HPDE6-E6E7 (cell line): ENCODE measurements around the gene CAND2.
"Not testable (repeated sequence)": the region's sequence is repeated elsewhere in the genome, so short reads cannot be mapped to it uniquely, and the experiment has no call there.

ENCODE experiments used
- DNase-seq: peaks from one replicate; pipeline ENCODE4 v3.0.0; 2011; ENCODE audit warnings: missing footprints; ENCODE audit errors: extremely low spot score

The CAND2 gene

GRCh38 chr3:12771236-12771635 is 25.2 kb upstream of the CAND2 start:
- DNase-seq: no peak

DNA sequence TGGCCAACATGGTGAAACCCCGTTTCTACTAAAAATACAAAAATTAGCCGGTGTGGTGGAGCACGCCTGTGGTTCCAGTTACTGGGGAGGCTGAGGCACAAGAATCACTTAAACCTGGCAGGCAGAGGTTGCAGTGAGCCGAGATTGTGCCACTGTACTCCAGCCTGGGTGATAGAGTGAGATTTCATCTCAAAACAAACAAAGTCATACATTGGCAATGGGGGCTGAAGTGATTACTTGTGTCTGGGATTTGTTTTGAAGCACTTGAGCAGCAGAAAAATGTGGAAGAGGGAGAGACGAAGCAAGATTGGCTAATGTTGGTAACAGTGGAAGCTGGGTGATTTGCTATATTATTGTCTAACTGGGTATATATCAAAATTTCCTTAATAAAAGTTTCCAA is 24.0 kb upstream of the CAND2 start:
- no peak for DNase-seq

- DNase-seq: no peak
Observed at GRCh38 chr3:12773030-12773709, 23.3 kb upstream of the CAND2 start.

- no peak for DNase-seq
Observed at GRCh38 chr3:12773710-12774086, 22.8 kb upstream of the CAND2 start.

GRCh38 chr3:12774619-12775018 is 21.9 kb upstream of the CAND2 start:
- no peak for DNase-seq

- no peak for DNase-seq
Observed at GRCh38 chr3:12775226-12775625, 21.3 kb upstream of the CAND2 start.

DNA sequence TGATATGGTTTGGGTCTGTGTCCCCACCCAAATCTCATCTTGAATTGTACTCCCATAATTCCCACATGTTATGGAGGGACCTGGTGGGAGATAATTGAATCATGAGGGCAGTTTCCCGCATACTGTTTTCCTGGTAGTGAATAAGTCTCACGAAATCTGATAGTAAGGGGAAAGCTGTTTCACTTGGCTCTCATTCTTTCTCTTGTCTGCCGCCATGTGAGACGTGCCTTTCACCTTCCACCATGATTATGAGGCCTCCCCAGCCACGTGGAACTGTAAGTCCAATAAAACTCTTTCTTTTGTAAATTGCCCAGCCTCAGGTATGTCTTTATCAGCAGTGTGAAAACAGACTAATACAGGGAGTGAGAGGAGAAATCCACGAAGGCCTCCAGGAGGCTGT is 20.5 kb upstream of the CAND2 start:
- not testable (repeated sequence) for DNase-seq

GRCh38 chr3:12777171-12777570 is 19.3 kb upstream of the CAND2 start:
- no peak for DNase-seq

GRCh38 chr3:12780751-12781150 is 15.7 kb upstream of the CAND2 start:
- no peak for DNase-seq

DNA sequence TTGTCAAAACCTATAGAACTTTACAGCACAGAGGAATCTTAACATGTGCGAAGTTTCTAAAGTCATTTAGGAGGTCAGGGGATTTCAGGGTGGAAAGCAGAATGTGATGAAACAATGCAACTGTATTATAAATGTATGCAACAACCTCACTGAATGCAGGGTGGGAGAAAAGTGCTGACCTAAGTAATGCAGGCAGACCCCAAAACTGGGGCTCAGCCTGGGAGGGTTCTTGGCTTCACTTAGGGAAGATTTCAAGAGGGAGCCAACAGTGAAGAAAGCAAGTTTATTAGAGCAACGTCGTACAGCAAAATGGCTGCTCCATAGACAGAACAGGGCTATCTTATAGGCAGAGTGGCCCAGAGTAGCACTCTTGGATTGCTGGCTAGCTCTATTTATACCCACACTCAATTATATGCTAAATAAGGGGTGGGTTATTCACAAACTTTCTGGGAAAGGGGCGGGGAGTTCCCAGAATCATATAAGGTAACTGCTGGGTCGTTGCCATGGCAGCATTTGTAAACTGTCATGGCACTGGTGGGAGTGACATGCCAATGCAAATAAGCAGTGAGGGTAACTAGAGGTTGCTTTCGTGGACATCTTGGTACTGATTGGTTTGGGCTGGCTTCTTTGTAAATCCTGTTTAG is 14.2 kb upstream of the CAND2 start:
- no peak for DNase-seq

GRCh38 chr3:12785096-12785495 is 11.4 kb upstream of the CAND2 start:
- no peak for DNase-seq

GRCh38 chr3:12787346-12787745 is 9.1 kb upstream of the CAND2 start:
- DNase-seq: not testable (repeated sequence)

GRCh38 chr3:12787967-12788690 is 8.4 kb upstream of the CAND2 start:
- DNase-seq: not testable (repeated sequence)

DNA sequence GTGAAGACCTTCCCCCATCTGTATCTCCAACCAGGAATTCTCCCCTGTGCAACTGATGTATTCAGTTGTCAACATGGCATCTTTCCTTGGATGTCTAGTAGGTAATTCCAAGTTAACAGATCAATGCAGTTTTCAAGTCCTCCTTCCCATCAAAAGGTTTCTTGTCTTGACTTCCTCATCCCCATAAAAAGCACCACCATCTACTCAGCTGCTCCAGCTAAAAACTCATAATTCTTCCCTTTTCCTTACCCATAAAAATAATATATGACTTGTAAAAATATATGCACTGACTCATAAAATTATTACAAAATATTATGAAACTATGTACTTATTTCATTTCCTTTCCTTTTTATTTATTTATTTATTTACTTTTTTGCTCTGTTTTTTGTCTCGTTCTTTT is 5.0 kb upstream of the CAND2 start:
- no peak for DNase-seq

- DNase-seq: no peak
Observed at GRCh38 chr3:12793701-12794100, 2.8 kb upstream of the CAND2 start.

DNA sequence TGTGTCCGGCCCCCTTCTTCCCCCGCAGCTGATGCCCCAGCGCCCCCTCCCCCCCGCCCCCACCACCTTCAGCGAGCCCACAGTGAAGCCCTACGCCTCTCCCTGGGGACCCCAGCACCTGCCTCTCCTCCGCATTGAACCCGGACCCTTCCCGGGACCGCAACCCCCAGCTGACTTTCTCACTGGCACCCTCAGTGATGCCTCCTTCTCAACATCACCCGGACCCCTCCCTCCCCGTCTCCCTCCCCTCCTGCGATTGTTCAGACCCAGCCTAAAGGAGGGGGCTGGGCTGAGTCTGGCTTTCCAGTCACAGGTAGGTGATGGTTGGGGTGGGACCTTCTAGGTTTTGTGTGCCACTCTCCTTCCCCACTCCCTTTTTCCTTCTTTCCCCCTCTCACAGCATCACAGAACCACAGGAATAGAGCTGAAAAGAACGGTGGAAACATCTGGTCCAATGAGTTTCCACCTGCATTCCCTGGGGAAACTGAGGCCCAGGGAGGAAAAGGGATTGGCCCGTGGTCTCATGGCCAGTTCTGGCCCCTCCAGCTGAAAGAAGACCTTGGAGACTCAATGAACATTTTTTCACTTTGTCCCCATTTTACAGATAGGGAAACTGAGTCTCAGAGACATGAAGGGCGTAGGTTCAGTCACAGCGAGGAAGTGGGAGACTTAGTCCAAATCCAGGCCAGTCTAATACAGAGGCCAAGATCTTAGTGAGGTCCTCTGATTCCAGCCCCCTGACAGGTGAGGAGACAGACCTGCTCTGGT is 828 bp downstream of the CAND2 start:
- DNase-seq: no peak

- DNase-seq: no peak
Observed at GRCh38 chr3:12797892-12798558, 1.5 kb downstream of the CAND2 start.

GRCh38 chr3:12798559-12799179 is 2.2 kb downstream of the CAND2 start:
- DNase-seq: no peak

- no peak for DNase-seq
Observed at GRCh38 chr3:12799525-12800440, 3.3 kb downstream of the CAND2 start.

- no peak for DNase-seq
Observed at GRCh38 chr3:12803371-12803770, 6.9 kb downstream of the CAND2 start.
